IPS-15b (cell line): Measurements from ENCODE around the gene TEC.
"Not testable (repeated sequence)": the region's sequence is repeated elsewhere in the genome, so short reads cannot be mapped to it uniquely, and the experiment has no call there.

ENCODE experiments used
- H3K27me3 ChIP-seq: one replicate; pipeline ENCODE4 v1.6.1; 2013; ENCODE audit warnings: low read length; ENCODE audit not compliant: control insufficient read depth, insufficient read depth
- H3K36me3 ChIP-seq: one replicate; pipeline ENCODE4 v1.6.1; 2013; ENCODE audit warnings: low read length; ENCODE audit not compliant: control insufficient read depth, insufficient read depth
- H3K4me1 ChIP-seq: one replicate; pipeline ENCODE4 v1.6.1; 2013; ENCODE audit warnings: mild to moderate bottlenecking, low read length; ENCODE audit not compliant: control insufficient read depth, insufficient read depth
- H3K4me3 ChIP-seq: one replicate; pipeline ENCODE4 v1.5.1; 2013; ENCODE audit warnings: low read depth, low read length
- H3K9ac ChIP-seq: one replicate; pipeline ENCODE4 v1.6.1; 2013; ENCODE audit warnings: low read depth, mild to moderate bottlenecking, low read length
- H3K9me3 ChIP-seq: one replicate; pipeline ENCODE4 v1.6.1; 2013; ENCODE audit warnings: mild to moderate bottlenecking, low read length; ENCODE audit not compliant: control insufficient read depth, insufficient read depth

Gene TEC

DNA sequence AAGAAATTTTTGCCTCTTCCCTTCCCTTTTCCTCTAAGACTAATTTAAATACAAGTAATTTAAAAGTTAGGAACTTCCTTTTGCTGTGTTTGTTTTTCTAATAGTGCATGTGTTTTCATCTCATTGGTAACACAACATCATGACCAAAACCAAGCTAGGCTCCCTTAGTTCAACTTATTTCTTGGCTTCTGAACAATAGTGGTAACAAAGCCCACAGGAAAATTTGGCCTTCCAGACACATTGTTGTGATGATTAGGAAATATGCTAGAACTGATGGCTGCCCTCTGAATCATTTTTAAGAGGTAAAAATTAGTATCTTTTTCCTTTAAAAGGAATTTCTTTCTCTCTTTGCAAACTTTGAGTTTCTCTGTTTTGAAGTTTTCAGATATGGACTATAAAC lies 25.5 kb upstream of the TEC start:
- Histone ChIP-seq H3K9me3 (no peaks in the 10 kb centered on the region), H3K4me1 (no peaks in the 10 kb centered on the region), H3K27me3 (no peaks in the 10 kb centered on the region), H3K36me3 (no peaks in the 10 kb centered on the region), H3K4me3 (no peak overlapping the region), H3K9ac (no peak overlapping the region)

DNA sequence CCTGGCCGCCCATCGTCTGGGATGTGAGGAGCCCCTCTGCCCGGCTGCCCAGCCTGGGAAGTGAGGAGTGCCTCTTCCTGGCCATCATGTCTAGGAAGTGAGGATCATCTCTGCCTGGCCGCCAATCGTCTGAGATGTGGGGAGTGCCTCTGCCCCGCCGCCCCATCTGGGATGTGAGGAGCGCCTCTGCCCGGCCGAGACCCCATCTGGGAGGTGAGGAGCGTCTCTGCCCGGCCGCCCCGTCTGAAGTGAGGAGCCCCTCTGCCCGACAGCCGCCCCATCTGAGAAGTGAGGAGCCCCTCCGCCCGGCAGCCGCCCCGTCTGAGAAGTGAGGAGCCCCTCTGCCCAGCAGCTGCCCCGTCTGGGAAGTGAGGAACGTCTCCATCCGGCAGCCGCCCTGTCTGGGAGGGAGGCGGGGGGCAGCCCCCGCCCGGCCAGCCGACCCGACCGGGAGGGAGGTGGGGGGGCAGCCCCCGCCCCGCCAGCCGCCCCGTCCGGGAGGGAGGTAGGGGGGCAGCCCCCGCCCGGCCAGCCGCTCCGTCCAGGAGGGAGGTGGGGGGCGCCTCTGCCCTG lies 22.7 kb upstream of the TEC start:
- not testable (repeated sequence) for H3K4me1 ChIP-seq, H3K9ac ChIP-seq, H3K9me3 ChIP-seq, H3K36me3 ChIP-seq, H3K27me3 ChIP-seq, H3K4me3 ChIP-seq

DNA sequence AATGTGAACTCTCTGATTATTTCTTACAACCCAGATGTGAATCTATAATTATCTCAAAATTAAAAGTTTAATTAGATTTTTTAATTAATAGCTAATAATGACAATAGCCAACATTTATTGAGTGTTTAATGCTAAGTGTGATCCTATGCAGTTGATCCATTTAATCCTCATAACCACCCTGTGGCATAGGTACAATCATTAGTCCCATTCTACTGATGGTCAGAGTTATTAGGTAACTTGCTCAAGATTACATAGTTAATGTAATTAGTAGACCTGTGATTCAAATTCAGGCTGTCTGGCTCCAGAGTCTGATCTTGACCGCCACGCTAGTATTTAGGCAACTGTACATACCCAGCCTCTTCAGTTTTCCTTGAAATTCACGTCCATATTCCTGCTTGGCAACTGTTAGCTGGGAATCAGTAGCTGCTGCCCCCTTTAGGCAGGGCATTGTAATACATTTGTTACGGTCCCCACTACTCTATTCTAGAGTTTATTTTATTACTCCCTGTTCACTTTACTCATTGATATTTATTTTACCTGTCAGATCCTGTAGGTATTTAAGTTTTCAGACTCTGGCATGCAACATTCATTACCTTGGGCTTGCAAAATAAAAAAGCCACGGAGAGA lies 20.6 kb upstream of the TEC start:
- Histone ChIP-seq H3K4me3 (no peak overlapping the region), H3K27me3 (no peaks in the 10 kb centered on the region), H3K9me3 (no peaks in the 10 kb centered on the region), H3K4me1 (no peaks in the 10 kb centered on the region), H3K9ac (no peak overlapping the region), H3K36me3 (no peaks in the 10 kb centered on the region)

DNA sequence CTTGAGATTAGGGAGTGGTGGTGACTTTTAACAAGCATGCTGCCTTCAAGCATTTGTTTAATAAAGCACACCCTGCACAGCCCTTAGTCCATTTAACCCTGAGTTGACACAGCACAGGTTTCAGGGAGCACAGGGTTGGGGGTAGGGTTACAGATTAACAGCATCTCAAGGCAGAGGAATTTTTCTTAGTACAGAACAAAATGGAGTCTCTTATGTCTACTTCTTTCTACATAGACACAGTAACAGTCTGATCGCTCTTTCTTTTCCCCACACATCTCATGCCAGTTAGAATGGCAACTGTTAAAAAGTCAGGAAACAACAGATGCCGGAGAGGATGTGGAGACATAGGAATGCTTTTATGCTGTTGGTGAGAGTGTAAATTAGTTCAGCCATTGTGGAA lies 16.4 kb upstream of the TEC start:
- not testable (repeated sequence) for H3K4me3 ChIP-seq, H3K9ac ChIP-seq, H3K4me1 ChIP-seq, H3K9me3 ChIP-seq, H3K36me3 ChIP-seq, H3K27me3 ChIP-seq

DNA sequence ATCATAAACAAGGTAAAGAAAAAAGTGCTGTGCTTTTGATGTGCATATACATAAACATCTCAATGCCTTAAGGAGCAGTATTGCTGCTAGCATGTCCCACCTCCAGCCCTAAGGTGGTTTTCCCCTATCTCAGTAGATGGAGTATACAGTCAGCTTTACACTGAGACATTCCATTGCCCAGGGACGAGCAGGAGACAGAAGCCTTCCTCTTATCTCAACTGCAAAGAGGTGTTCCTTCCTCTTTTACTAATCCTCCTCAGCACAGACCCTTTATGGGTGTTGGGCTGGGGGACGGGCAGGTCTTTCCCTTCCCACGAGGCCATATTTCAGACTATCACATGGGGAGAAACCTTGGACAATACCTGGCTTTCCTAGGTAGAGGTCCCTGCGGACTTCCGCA lies 16.0 kb upstream of the TEC start:
- not testable (repeated sequence) for H3K4me1 ChIP-seq, H3K27me3 ChIP-seq, H3K4me3 ChIP-seq, H3K9me3 ChIP-seq, H3K9ac ChIP-seq, H3K36me3 ChIP-seq

DNA sequence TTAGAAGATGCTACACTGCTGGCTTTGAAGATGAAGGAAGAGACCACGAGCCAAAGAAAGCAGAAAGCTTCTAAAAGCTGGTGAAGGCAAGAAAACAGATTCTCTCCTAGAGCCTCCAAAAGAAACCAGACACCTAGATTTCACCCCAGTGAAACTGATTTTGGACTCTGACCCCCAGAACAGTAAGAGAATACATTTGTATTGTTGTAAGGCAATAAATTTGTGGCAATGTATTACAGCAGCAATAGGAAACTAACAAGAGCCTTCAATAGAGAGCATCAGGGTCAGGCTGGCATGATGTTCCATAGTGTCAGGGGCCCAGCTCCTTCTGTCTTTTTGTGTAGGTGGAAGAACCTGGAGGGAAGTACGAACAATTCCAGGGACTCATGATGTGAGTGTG lies 6.0 kb upstream of the TEC start:
- Histone ChIP-seq H3K36me3 (no peaks in the 10 kb centered on the region), H3K4me1 (no peaks in the 10 kb centered on the region), H3K27me3 (no peaks in the 10 kb centered on the region), H3K4me3 (no peak overlapping the region), H3K9me3 (no peaks in the 10 kb centered on the region), H3K9ac (no peak overlapping the region)

DNA sequence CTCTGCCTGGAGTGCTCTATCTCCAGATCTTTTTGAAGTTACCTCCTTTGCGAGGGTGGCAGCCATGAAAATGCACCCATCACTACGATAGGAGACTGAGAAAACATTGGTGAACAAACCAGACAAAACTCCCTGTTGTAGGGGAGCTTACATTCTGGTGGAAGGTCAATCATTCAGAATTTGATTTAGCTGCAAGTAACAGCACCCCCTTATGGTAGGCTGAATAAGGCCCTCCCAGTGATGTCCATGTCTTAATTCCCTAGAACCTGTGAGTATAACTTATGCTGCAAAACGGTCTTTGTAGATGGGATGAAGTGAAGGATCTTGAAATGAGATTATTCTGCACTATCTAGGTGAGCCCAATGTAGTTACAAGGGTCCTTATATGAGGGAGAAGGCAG lies 5.6 kb upstream of the TEC start:
- no peaks in the 10 kb centered on the region for H3K4me1 ChIP-seq
- no peaks in the 10 kb centered on the region for H3K36me3 ChIP-seq
- no peaks in the 10 kb centered on the region for H3K9me3 ChIP-seq
- no peak overlapping the region for H3K4me3 ChIP-seq
- H3K27me3 ChIP-seq = no peaks in the 10 kb centered on the region
- H3K9ac ChIP-seq = no peak overlapping the region

DNA sequence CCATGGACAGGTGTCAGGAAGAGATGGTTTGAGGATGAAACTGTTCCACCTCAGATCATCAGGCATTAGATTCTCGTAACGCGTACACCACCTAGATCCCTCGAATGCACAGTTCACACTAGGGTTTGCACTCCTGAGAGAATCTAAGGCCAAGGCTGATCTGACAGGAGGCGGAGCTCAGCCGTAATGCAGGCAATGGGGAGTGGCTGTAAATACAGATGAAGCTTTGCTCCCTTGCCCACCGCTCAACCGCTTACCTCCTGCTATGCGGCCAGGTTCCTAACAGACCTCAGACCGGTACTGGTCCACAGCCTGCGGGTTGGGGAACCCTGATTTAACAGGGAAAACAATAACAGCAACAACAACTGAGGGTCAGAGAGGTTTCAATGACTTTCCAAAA lies 2.0 kb upstream of the TEC start:
- H3K9ac ChIP-seq = no peak overlapping the region
- peaks cover 3% of the 10 kb centered on the region for H3K4me1 ChIP-seq
- H3K4me3 ChIP-seq = no peak overlapping the region
- H3K27me3 ChIP-seq = no peaks in the 10 kb centered on the region
- H3K36me3 ChIP-seq = no peaks in the 10 kb centered on the region
- H3K9me3 ChIP-seq = no peaks in the 10 kb centered on the region

DNA sequence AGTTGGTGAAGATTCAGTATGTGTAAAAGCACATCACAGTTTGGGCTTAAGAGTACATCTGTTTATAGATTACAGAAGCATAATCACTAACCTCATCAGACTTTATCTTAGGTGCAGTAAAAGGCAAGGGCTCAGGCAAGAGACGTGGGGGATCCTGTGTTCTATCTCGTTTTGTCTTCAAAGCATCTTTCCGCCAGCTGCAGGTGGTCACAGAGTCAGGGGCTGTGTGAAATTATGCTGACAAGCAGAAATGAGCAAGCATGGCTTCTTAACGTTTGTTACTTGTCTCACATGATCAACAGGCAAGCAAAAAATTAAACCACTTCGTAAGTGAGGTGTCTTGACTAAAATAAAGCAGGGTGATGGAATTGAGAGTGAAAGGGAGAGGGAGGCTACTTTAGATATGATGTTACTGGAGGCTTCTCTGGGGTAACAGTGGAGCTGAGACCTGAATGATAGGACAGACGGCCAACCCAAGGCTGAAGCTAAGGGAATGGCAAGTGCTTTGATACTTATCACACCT lies 1.4 kb upstream of the TEC start:
- Histone ChIP-seq H3K27me3 (no peaks in the 10 kb centered on the region), H3K4me1 (peaks cover 3% of the 10 kb centered on the region), H3K9me3 (no peaks in the 10 kb centered on the region), H3K9ac (no peak overlapping the region), H3K36me3 (no peaks in the 10 kb centered on the region), H3K4me3 (no peak overlapping the region)

DNA sequence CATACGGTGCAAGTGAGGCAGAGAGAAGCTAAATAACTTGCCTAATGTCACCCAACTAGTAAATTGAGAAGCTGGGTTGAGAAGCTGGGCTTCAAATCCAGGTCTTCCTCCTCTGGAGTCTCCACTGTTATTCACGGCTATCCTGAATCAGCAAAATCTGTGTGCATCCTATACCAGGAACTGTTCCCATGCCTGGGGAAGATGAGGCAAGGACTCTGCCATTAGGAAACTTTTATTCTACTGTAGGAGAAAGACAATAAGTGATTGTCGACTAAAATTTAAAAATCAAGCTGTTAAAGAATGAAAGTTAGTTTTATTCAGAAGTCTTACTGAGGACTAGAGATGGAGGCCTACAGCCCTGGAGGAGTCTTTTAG lies 872 bp upstream of the TEC start:
- peak overlapping the region; percentile 63 for H3K4me3 ChIP-seq
- peak overlapping the region; percentile 68 for H3K9ac ChIP-seq

DNA sequence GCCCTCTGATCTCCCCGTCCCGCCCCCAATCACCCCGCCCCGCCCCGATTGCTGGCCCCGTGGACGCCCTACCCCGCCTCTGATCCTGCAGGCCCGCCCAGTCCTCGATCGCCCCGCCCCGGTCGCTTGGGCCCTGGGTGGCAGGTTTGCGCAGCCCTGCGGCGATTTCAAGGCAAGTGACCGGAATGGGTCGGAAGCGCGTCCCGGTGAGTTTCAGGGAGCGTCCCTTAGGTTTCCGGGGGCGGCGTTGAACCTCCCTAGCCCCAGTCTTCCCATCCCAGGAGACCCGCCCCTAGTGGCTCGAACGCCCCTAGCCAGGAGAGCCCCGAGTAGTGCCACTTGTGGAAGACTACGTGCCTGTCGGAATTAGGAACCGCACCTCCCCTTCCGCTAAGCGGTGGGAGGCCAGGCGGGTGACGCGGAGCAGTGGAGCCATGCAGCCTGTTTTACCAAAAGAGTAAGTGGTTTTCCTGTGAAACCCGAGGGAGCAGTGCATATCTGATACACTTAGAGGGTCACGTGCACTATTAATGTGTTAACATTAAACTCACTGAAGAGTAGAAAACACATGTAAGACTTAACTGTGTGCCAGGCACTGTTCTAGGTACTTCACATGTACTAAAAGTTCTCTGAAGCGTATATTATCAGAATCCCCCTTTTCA lies 354 bp upstream of the TEC start:
- H3K9ac ChIP-seq = peak overlapping the region; percentile 68
- H3K9me3 ChIP-seq = no peaks in the 10 kb centered on the region
- H3K4me3 ChIP-seq = peak overlapping the region; percentile 63
- peaks cover 3% of the 10 kb centered on the region for H3K4me1 ChIP-seq
- H3K36me3 ChIP-seq = no peaks in the 10 kb centered on the region
- no peaks in the 10 kb centered on the region for H3K27me3 ChIP-seq

More for the DNA sequence above, 872 bp upstream of the TEC start:
- Histone ChIP-seq H3K9me3 (no peaks in the 10 kb centered on the region), H3K4me1 (peaks cover 3% of the 10 kb centered on the region), H3K36me3 (no peaks in the 10 kb centered on the region), H3K27me3 (no peaks in the 10 kb centered on the region)

DNA sequence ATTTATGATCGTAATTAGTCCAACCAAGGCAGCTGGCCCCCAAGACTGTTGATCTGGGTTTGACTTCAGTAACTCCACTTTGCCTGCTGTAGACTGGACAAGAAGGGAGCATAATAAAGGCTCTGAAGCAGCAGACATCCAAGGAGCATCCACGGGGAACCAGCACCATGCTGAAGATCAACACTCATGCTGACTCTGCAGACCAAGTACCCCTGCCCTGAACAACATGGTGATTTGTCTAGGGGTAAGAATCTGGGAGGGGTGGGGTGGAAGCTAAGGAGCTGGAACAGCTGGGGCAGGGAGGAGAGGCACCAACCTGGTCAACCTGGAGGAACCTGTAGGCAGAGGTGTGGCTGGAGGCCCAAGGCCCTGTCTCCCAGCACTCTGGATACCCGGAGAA lies 2.1 kb downstream of the TEC start:
- H3K4me1 ChIP-seq = peaks cover 3% of the 10 kb centered on the region

More for the DNA sequence above, 2.1 kb downstream of the TEC start:
- H3K27me3 ChIP-seq = no peaks in the 10 kb centered on the region
- H3K4me3 ChIP-seq = no peak overlapping the region
- no peaks in the 10 kb centered on the region for H3K9me3 ChIP-seq
- no peaks in the 10 kb centered on the region for H3K36me3 ChIP-seq
- no peak overlapping the region for H3K9ac ChIP-seq
